GM13977 (cell line): ENCODE measurements around the gene C4orf46.
"Not testable (repeated sequence)": the region's sequence is repeated elsewhere in the genome, so short reads cannot be mapped to it uniquely, and the experiment has no call there.

Source experiments
- DNase-seq: peaks from one replicate; pipeline ENCODE4 v3.0.0; 2012; ENCODE audit warnings: low spot score
- CTCF ChIP-seq: IDR thresholded peaks from 2 replicates; pipeline ENCODE4 v1.5.1; 2012; ENCODE audit warnings: mild to moderate bottlenecking, control low read depth; ENCODE audit not compliant: insufficient read depth; ENCODE audit errors: extremely low read depth, missing control alignments
- in situ Hi-C: fragments of 300-500 bp; cut with MboI; formaldehyde crosslinking; loops from one replicate; pipeline ENCODE4 v1.12.0; 2022; ENCODE audit warnings: low sequenced_read_pairs, low pct_unique_long_range_greater_than_20kb, mixed read lengths, inconsistent platforms; ENCODE audit not compliant: unreplicated experiment

The C4orf46 gene

GRCh38 chr4:158671665-158671914 is at the start of gene C4orf46:
Gene C4orf46 (minus strand): TSS chr4:158671887. CDS start chr4:158671801, 86 bp downstream.
- no peak for DNase-seq
- in situ Hi-C loops, result no loop called here
- TF ChIP-seq CTCF, result no peak

- TF ChIP-seq CTCF, result no peak
- in situ Hi-C loops, result no loop called here
- no peak for DNase-seq
Measured at GRCh38 chr4:158715802-158716201, 44.1 kb upstream of the C4orf46 start.

GRCh38 chr4:158714937-158715336 is 43.2 kb upstream of the C4orf46 start:
- in situ Hi-C loops, result no loop called here
- DNase-seq, result no peak
- no peak for TF ChIP-seq CTCF

GRCh38 chr4:158712622-158713021 is 40.9 kb upstream of the C4orf46 start:
- in situ Hi-C loops, DNase-seq: not testable (repeated sequence)

- no peak for DNase-seq
Measured at GRCh38 chr4:158710814-158711213, 39.1 kb upstream of the C4orf46 start.

GRCh38 chr4:158704274-158704673 is 32.6 kb upstream of the C4orf46 start:
- in situ Hi-C loops, result no loop called here
- no peak for DNase-seq
- no peak for TF ChIP-seq CTCF

More at GRCh38 chr4:158710814-158711213, 39.1 kb upstream of the C4orf46 start:
- TF ChIP-seq CTCF, result no peak
- in situ Hi-C loops, result no loop called here

GRCh38 chr4:158688813-158689212 is 17.1 kb upstream of the C4orf46 start:
- in situ Hi-C loops, result no loop called here
- no peak for TF ChIP-seq CTCF
- DNase-seq, result no peak
